KMS-11 (cell line): Measurements from ENCODE around the gene PCNX4.

ENCODE experiments used
- H2AFZ ChIP-seq: fragments of 200-600 bp; sonication (generic); 2 replicates; pipeline ENCODE4 v1.6.1; 2016; ENCODE audit warnings: antibody characterized with exemption, mixed run types, low read depth
- H3K27ac ChIP-seq: fragments of 200-600 bp; sonication (generic); 2 replicates; pipeline ENCODE4 v1.6.1; 2016; ENCODE audit warnings: mild to moderate bottlenecking, mixed run types
- H3K27me3 ChIP-seq: fragments of 200-600 bp; sonication (generic); 2 replicates; pipeline ENCODE4 v1.6.1; 2017; ENCODE audit warnings: mild to moderate bottlenecking, low read depth, mixed run types, moderate library complexity; ENCODE audit not compliant: insufficient read depth
- H3K36me3 ChIP-seq: fragments of 200-600 bp; sonication (generic); 2 replicates; pipeline ENCODE4 v1.6.1; 2017; ENCODE audit warnings: mild to moderate bottlenecking, mixed run types; ENCODE audit not compliant: insufficient read depth
- H3K4me1 ChIP-seq: fragments of 200-600 bp; sonication (generic); 2 replicates; pipeline ENCODE4 v1.6.1; 2016; ENCODE audit warnings: mild to moderate bottlenecking, low read depth, mixed run types; ENCODE audit not compliant: poor library complexity, severe bottlenecking
- H3K4me2 ChIP-seq: fragments of 200-600 bp; sonication (generic); 2 replicates; pipeline ENCODE4 v1.7.0; 2016; ENCODE audit warnings: mild to moderate bottlenecking, mixed run types
- H3K4me3 ChIP-seq: fragments of 200-600 bp; sonication (generic); IDR thresholded peaks from 2 replicates; pipeline ENCODE4 v1.6.1; 2017; ENCODE audit warnings: low read depth, low read length, mixed read lengths; ENCODE audit not compliant: insufficient read depth
- H3K79me2 ChIP-seq: fragments of 200-600 bp; sonication (generic); 2 replicates; pipeline ENCODE4 v1.6.1; 2016; ENCODE audit warnings: low read depth, mixed run types; ENCODE audit not compliant: insufficient read depth
- H3K9ac ChIP-seq: fragments of 200-600 bp; sonication (generic); 2 replicates; pipeline ENCODE4 v1.6.1; 2016; ENCODE audit warnings: mild to moderate bottlenecking, mixed run types
- H4K20me1 ChIP-seq: fragments of 200-600 bp; sonication (generic); 2 replicates; pipeline ENCODE4 v1.6.1; 2016; ENCODE audit warnings: mild to moderate bottlenecking, mixed run types; ENCODE audit not compliant: insufficient read depth
- TF ChIP-seq, protein P1 (sequence below): fragments of 200-600 bp; sonication (generic); conservative IDR thresholded peaks from 2 replicates; pipeline ENCODE4 v1.6.1; 2017; ENCODE audit warnings: low read depth, mild to moderate bottlenecking, antibody characterized with exemption, low read length, moderate library complexity, mixed read lengths

The PCNX4 gene

DNA sequence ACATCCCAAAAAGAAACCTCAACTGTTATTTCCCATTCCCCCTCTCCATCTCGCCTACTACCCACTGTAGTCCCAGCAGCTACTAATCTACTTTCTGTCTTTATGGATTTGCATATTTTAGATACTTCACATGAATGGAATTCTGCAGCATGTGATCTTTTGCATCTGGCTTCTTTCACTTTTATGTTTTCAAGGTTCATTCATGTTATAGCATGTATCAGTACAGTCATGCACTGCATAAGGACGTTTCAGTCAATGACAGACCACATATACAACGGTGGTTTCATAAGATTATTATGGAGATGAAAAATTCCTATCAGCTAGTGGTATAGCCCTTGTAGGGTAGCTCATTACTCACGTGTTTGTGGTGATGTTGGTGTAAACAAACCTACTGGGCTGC, 24.5 kb downstream of the PCNX4 start:
- H3K4me2 ChIP-seq, result no peak overlapping the region
- no peak overlapping the region for H3K27ac ChIP-seq
- TF ChIP-seq, protein P1, sequence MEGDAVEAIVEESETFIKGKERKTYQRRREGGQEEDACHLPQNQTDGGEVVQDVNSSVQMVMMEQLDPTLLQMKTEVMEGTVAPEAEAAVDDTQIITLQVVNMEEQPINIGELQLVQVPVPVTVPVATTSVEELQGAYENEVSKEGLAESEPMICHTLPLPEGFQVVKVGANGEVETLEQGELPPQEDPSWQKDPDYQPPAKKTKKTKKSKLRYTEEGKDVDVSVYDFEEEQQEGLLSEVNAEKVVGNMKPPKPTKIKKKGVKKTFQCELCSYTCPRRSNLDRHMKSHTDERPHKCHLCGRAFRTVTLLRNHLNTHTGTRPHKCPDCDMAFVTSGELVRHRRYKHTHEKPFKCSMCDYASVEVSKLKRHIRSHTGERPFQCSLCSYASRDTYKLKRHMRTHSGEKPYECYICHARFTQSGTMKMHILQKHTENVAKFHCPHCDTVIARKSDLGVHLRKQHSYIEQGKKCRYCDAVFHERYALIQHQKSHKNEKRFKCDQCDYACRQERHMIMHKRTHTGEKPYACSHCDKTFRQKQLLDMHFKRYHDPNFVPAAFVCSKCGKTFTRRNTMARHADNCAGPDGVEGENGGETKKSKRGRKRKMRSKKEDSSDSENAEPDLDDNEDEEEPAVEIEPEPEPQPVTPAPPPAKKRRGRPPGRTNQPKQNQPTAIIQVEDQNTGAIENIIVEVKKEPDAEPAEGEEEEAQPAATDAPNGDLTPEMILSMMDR, result no peak
- no peaks in the 10 kb centered on the region for H3K79me2 ChIP-seq
- no peak overlapping the region for H3K9ac ChIP-seq
- peaks cover 8% of the 10 kb centered on the region for H3K4me1 ChIP-seq
- no peaks in the 10 kb centered on the region for H3K36me3 ChIP-seq
- H3K27me3 ChIP-seq, result no peaks in the 10 kb centered on the region
- no peaks in the 10 kb centered on the region for H4K20me1 ChIP-seq
- no peak overlapping the region for H2AFZ ChIP-seq
- no peak overlapping the region for H3K4me3 ChIP-seq

DNA sequence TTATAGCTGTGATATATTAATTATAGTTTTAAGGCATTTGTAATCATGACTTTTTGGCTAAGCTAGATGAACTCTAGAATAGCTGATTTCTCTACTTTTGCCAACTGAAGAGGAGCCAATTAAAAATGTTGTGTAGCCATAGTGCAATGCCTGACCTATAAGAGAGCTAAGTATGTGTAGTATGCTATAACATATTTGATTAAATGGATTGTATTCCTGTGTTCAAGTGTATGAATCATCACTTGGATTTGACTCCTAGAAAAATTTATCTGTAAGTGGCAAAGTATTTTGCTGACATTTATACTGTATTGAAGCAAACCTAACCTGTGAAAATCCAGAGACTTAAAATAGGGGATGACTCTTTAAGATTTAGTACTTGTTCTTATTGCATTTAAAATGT, 34.2 kb downstream of the PCNX4 start:
- H3K27me3 ChIP-seq, result no peaks in the 10 kb centered on the region
- no peak overlapping the region for H3K4me3 ChIP-seq
- TF ChIP-seq, protein P1, result no peak
- H3K4me2 ChIP-seq, result no peak overlapping the region
- no peaks in the 10 kb centered on the region for H3K4me1 ChIP-seq
- H3K27ac ChIP-seq, result no peak overlapping the region
- H3K9ac ChIP-seq, result no peak overlapping the region
- no peaks in the 10 kb centered on the region for H4K20me1 ChIP-seq
- H3K36me3 ChIP-seq, result no peaks in the 10 kb centered on the region
- H2AFZ ChIP-seq, result no peak overlapping the region
- no peaks in the 10 kb centered on the region for H3K79me2 ChIP-seq

DNA sequence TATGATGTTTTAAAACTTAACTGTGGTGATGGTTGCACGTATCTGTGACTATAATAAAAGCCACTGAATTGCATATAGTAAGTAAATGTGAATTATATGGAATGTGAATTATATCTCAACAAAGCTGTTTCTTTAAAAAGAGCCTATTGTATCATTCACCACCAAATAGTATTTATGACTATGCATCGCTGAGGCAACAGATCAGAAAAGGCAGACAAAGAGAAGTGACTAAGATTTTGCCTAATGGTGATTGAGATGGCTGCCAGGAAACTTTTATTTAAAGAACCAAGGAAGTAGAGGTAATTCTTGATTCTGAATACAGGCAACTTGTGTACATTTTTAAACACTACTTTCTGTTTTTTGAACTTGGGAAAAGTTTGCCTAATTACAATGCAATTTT, 41.8 kb downstream of the PCNX4 start:
- no peaks in the 10 kb centered on the region for H4K20me1 ChIP-seq
- no peak overlapping the region for H3K27ac ChIP-seq
- no peak overlapping the region for H3K4me2 ChIP-seq
- H3K79me2 ChIP-seq, result no peaks in the 10 kb centered on the region
- H3K4me3 ChIP-seq, result no peak overlapping the region
- H3K9ac ChIP-seq, result no peak overlapping the region
- TF ChIP-seq, protein P1, result no peak
- no peaks in the 10 kb centered on the region for H3K36me3 ChIP-seq
- no peaks in the 10 kb centered on the region for H3K4me1 ChIP-seq
- no peak overlapping the region for H2AFZ ChIP-seq
- no peaks in the 10 kb centered on the region for H3K27me3 ChIP-seq

DNA sequence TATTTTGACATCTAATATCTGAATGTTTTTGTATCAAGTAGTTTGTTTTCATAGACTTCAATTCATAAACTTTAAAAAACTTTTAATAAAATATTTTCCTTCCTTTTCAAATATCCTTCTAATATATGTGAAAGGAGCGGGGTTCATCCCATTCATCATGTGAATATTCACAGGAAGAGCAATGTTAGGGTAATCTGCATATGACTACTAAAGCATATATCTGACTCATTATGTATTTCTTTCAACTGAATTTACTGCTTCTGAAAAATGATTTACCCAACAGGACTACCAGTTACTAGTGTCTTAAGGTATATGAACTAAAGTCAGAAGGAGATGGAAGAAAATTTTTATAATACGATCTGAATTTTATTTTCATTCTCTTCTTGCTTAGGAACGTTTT, 43.0 kb downstream of the PCNX4 start:
- Histone ChIP-seq H3K4me1 (no peaks in the 10 kb centered on the region), H2AFZ (no peak overlapping the region), H4K20me1 (no peaks in the 10 kb centered on the region), H3K4me2 (no peak overlapping the region), H3K36me3 (no peaks in the 10 kb centered on the region), H3K27me3 (no peaks in the 10 kb centered on the region), H3K79me2 (no peaks in the 10 kb centered on the region), H3K27ac (no peak overlapping the region), H3K9ac (no peak overlapping the region), H3K4me3 (no peak overlapping the region)
- TF ChIP-seq, protein P1, result no peak
